Adrenal gland (tissue), 12 donors: Measurements from ENCODE around the gene GALNT9. TPM values are rescaled to one million over a fixed set of nuclear protein-coding genes. Genes with fewer than 3 reads are reported as not detected.
A peak's percentile ranks its signal among the peaks of the same experiment; 100 is the strongest.

Experiments
- DNase-seq, 7 donors: peaks; one replicate each; pipeline ENCODE4 v3.0.0-alpha.2; 2019 to 2020
- H3K27ac ChIP-seq, 5 donors: fragments of 200-600 bp; sonication (generic) in 4 of 5; 1 replicate in 3 of 5; 2 replicates in 2 of 5; pipeline versions ENCODE4 v1.5.1 to v1.8.0; 2016 to 2020; ENCODE audit warnings: mild to moderate bottlenecking in 1 of 5
- H3K27me3 ChIP-seq: fragments of 200-600 bp; 2 replicates; pipeline ENCODE4 v1.8.0; 2021
- H3K36me3 ChIP-seq, 2 donors: fragments of 200-600 bp; replicated peaks in 1 of 2; 1 replicate in 1 of 2; 2 replicates in 1 of 2; pipeline versions ENCODE4 v1.5.1 to v1.8.0; 2018 to 2022
- H3K4me1 ChIP-seq, 2 donors: fragments of 200-600 bp; replicated peaks in 1 of 2; 1 replicate in 1 of 2; 2 replicates in 1 of 2; pipeline versions ENCODE4 v1.5.1 to v1.8.0; 2018 to 2021
- H3K4me3 ChIP-seq, 4 donors: fragments of 200-600 bp; sonication (generic) in 3 of 4; one replicate each; pipeline ENCODE4 v1.5.1; 2016 to 2018
- H3K9me3 ChIP-seq, 3 donors: fragments of 200-600 bp; sonication (generic) in 1 of 3; replicated peaks in 1 of 3; 1 replicate in 2 of 3; 2 replicates in 1 of 3; pipeline versions ENCODE4 v1.5.1 to v1.8.0; 2016 to 2021
- POLR2A ChIP-seq, 2 donors: fragments of 450-650 bp; IDR thresholded peaks; one replicate each; pipeline ENCODE4 v1.6.1; 2017; ENCODE audit warnings: antibody characterized with exemption in 2 of 2, mild to moderate bottlenecking in 2 of 2, moderate library complexity in 1 of 2
- WGBS, 4 donors: extraction: QIAGEN DNeasy Blood & Tissue Kit in 2 of 4; methylation state at CpG; one replicate each; pipeline versions ENCODE4 v1.1.5 to v1.1.7; 2013 to 2017; 5-methylcytosine and 5-hydroxymethylcytosine counted together
- intact Hi-C, 2 donors: fragments of 100-400 bp; cut with DNase I; formaldehyde crosslinking; loops; one replicate each; pipeline versions ENCODE4 v1.14.1 to v1.15.0; 2022 to 2023
- polyA plus RNA-seq, 3 donors: library from polyadenylated mRNA; stranded (reverse); fragments of 200-250 nt in 2 of 3; fragments of 350-450 nt in 1 of 3; fragmentation: Illumina TruSeq in 1 of 3; extraction: RNeasy Lipid Tissue Mini Kit (QIAGEN cat#74804) in 1 of 3; gene quantifications; one replicate each; pipeline ENCODE4 v1.2.3, GENCODE V29; 2013 to 2014
- total RNA-seq, 9 donors: library from RNA; depleted of rRNA in 4 of 9; stranded (reverse); fragments of >200 nt in 4 of 9; fragments of 120-200 nt in 1 of 9; fragmentation: NEBNext Ultra II Directional in 1 of 9; extraction: Animal tissue kit (Norgen Biotek cat#: 25700) in 1 of 9; gene quantifications; one replicate each; pipeline versions ENCODE4 v1.1.0 to v1.2.4, GENCODE V29; 2013 to 2023
- TF ChIP-seq, protein P1 (sequence below), 6 experiments: fragments of 450-650 bp in 4 of 6; fragments of 200-600 bp in 2 of 6; sonication (generic) in 1 of 6; IDR thresholded peaks; 1 replicate in 5 of 6; 2 replicates in 1 of 6; pipeline versions ENCODE4 v1.5.1 to v1.8.0; 2016 to 2021; ENCODE audit warnings: antibody characterized with exemption in 6 of 6, mild to moderate bottlenecking in 2 of 6, moderate library complexity in 1 of 6
- donor health status: healthy with polysubstance abuse.
- donor health status: Bipolar disorder and iron deficiency.
- donor health status: DM: yes; HTN: yes; CAD: no.
- donor health status: DM: no; HTN: no; CAD: no.
- donor health status: DM: no; HTN: no; CAD: no.
- donor health status: DM: yes; HTN: yes; CAD: no.

The GALNT9 gene
- total and polyA plus RNA-seq, 12 donors: 0.44 to 7.8 (median 1.2) TPM; not detected in 1

DNA sequence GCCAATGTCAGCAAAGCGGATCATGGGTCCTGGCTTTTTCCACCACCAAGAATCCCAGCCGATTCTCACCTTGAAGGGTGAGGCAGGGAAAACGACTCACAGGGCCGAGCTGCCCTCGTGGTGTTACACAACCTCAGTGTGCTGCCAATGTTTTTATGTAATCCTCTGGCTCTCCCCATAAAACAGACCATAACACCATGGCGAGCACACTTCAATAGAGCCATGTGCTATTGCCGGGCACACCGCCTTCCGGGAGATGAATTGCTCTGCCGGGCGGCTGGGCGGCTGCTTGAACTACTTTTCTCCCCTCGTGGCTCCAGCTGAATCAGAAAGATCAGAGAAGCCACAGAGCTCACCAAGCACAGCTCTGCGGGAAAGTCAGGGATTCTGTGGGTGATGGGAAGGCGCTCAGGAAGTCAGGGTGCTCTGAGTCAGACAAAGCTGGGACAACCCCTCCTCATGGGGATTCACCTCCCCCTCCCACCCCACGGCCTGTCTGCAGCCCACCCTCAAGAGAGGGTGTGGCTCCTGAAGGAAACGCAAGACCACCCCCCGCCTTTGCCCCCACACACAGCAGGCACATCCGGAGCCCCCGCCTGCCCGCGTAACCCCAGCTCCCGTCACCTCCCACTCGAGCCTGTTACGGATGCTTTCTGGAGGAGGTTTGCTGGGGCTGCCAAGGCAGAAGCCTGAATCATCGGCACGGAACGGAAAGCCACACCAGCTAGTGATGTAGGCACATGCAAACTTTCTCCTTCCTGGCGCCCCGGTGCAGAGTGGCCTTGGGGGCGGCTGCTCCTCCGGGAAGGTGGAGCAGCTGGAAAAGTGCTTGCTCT, 1.8 kb downstream of the GALNT9 start:
- 2 to 28% (median 10%) methylated on average over 14 to 32 of the region's 32 CpGs for WGBS, 4 donors
- peak; percentile 59 to 90 (median 88) for DNase-seq
- H3K4me3 ChIP-seq: peak overlapping the region in 1 of 4 donors; percentile 5

GRCh38 chr12:132326646-132327045, 2.7 kb downstream of the GALNT9 start:
- peak overlapping the region in 3 of 5 donors; percentile 71 to 92 (median 77) for H3K27ac ChIP-seq
- TF ChIP-seq POLR2A (IDR thresholded peaks at IDR 0.05): no peak
- TF ChIP-seq, protein P1, sequence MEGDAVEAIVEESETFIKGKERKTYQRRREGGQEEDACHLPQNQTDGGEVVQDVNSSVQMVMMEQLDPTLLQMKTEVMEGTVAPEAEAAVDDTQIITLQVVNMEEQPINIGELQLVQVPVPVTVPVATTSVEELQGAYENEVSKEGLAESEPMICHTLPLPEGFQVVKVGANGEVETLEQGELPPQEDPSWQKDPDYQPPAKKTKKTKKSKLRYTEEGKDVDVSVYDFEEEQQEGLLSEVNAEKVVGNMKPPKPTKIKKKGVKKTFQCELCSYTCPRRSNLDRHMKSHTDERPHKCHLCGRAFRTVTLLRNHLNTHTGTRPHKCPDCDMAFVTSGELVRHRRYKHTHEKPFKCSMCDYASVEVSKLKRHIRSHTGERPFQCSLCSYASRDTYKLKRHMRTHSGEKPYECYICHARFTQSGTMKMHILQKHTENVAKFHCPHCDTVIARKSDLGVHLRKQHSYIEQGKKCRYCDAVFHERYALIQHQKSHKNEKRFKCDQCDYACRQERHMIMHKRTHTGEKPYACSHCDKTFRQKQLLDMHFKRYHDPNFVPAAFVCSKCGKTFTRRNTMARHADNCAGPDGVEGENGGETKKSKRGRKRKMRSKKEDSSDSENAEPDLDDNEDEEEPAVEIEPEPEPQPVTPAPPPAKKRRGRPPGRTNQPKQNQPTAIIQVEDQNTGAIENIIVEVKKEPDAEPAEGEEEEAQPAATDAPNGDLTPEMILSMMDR (IDR thresholded peaks at IDR 0.05): peak in 1 of 6 experiments; percentile 7
- 77 to 89% (median 83%) methylated on average over 6 to 11 of the region's 11 CpGs for WGBS, 4 donors
- H3K27me3 ChIP-seq: peaks cover 27% of the 10 kb centered on the region
- H3K4me3 ChIP-seq: no peak overlapping the region
- H3K9me3 ChIP-seq: no peaks in the 10 kb centered on the region
- no peak for DNase-seq
- no peaks in the 10 kb centered on the region for H3K36me3 ChIP-seq
- peaks cover 9 to 17% of the 10 kb centered on the region in 2 donors for H3K4me1 ChIP-seq
- intact Hi-C loops: no loop called here

More for the DNA sequence above, 1.8 kb downstream of the GALNT9 start:
- intact Hi-C loops: no loop called here
- peaks cover 30% of the 10 kb centered on the region for H3K27me3 ChIP-seq
- no peaks in the 10 kb centered on the region for H3K36me3 ChIP-seq
- TF ChIP-seq POLR2A (IDR thresholded peaks at IDR 0.05): peak in 1 of 2 donors; percentile 25
- TF ChIP-seq, protein P1 (IDR thresholded peaks at IDR 0.05): peak in 1 of 6 experiments; percentile 12
- no peaks in the 10 kb centered on the region for H3K9me3 ChIP-seq
- H3K4me1 ChIP-seq: peaks cover 9 to 17% of the 10 kb centered on the region in 2 donors
- peak overlapping the region; percentile 25 to 92 (median 71) for H3K27ac ChIP-seq

DNA sequence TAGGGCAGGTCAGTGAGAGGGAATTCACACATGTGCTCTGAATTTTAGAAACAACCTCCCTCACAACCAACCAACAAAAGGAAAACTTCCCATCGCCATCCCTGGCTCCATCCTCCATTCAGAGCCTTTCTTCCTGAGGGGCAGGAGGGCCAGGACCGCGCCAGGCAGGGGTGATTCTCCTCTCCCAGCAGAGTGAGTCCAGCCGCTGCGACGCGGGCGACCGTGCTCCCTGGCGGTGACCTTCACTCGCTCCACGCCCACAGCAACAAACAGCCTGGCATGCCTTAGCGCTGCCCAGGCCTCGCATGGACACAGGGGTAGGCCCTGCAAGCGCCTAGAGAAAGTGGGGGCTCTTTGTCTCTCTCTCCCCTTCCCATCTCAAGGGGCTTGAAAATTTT, 3.7 kb downstream of the GALNT9 start:
- 95 to 99% (median 96%) methylated on average over 9 to 15 of the region's 15 CpGs for WGBS, 4 donors
- no peak for TF ChIP-seq POLR2A (IDR thresholded peaks at IDR 0.05)
- TF ChIP-seq, protein P1 (IDR thresholded peaks at IDR 0.05): no peak
- Histone ChIP-seq H3K4me1 (peaks cover 9 to 17% of the 10 kb centered on the region in 2 donors), H3K36me3 (no peaks in the 10 kb centered on the region), H3K27ac (no peak overlapping the region), H3K4me3 (no peak overlapping the region), H3K27me3 (peaks cover 18% of the 10 kb centered on the region), H3K9me3 (no peaks in the 10 kb centered on the region)
- intact Hi-C loops: no loop called here
- no peak for DNase-seq

DNA sequence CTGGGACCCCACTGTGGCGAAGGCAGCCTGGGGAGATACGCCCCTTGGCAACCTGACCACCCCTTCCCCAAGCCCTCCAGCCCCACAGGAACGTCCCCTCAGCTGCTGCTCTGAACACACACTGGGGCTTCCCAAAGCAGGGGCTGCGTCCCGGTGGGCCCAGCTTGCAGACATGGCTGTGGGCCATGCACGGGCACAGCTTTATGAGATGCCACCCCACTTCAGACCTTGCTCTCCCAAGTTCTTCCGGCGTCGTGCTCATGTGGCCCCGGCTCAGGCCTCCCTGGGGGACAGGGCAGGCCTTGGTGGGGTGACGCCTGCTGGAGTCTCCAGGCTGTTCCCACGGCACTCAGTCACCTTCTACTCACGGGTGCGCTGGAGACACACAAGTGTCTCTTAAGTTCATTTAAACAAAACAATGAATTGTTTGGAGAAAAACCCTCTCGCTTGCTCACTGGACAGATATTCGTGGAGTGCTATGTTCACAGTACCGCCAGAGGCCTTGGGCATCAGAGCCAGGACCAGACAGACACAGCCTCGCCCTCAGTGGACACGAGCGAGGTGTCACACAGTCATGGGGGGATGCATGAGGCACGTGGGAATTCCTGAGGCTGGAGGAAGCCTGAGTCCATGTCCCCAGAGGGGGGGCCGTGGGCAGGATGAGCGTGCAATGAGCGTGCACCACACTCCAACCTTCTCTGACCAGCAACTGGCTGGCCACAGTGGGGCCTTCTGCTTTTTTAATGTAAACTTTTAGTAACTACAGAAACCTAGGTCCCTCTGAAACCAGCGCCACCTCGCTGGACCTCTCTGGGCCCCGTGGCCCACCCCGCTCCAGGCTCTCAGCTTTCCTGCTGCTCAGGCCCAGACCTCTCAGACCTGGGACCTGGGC, 4.3 kb downstream of the GALNT9 start:
- no peak overlapping the region for H3K27ac ChIP-seq
- no peaks in the 10 kb centered on the region for H3K9me3 ChIP-seq
- no peak overlapping the region for H3K4me3 ChIP-seq
- intact Hi-C loops: no loop called here
- TF ChIP-seq POLR2A (IDR thresholded peaks at IDR 0.05): no peak
- TF ChIP-seq, protein P1 (IDR thresholded peaks at IDR 0.05): no peak
- 86 to 92% (median 88%) methylated on average over 17 to 28 of the region's 28 CpGs for WGBS, 4 donors
- peaks cover 9 to 17% of the 10 kb centered on the region in 2 donors for H3K4me1 ChIP-seq
- no peak for DNase-seq
- H3K36me3 ChIP-seq: no peaks in the 10 kb centered on the region
- H3K27me3 ChIP-seq: peaks cover 12% of the 10 kb centered on the region
